Measurements from ENCODE around the gene NOL6. TPM values are rescaled to one million over a fixed set of nuclear protein-coding genes. Genes with fewer than 3 reads are reported as not detected.
"Not testable (repeated sequence)": the region's sequence is repeated elsewhere in the genome, so short reads cannot be mapped to it uniquely, and the experiment has no call there.

The NOL6 gene
- total RNA-seq, 3 donors from 2014 or later, result 18.8 to 20.2 (median 18.8) TPM

GRCh38 chr9:33455945-33456344 is 17.8 kb downstream of the NOL6 start:
- ATAC-seq (no peak), DNase-seq (no peak)
- intact Hi-C loops (cut with DNase I, micrococcal nuclease), result no loop called here
- no peak overlapping the region for H3K4me3 ChIP-seq
- H3K9me3 ChIP-seq, result no peaks in the 10 kb centered on the region
- H3K36me3 ChIP-seq (ENCODE audit: low read depth), result no peaks in the 10 kb centered on the region
- peaks cover 8% of the 10 kb centered on the region for H3K4me1 ChIP-seq (ENCODE audit: low read depth)
- TF ChIP-seq CTCF (IDR thresholded peaks at IDR 0.05), result no peak

- ATAC-seq; H3K4me1 ChIP-seq (ENCODE audit: low read depth); H3K4me3 ChIP-seq; H3K36me3 ChIP-seq (ENCODE audit: low read depth); intact Hi-C loops (cut with DNase I, micrococcal nuclease); DNase-seq; H3K9me3 ChIP-seq: not testable (repeated sequence)
These were observed 18.3 kb downstream of the NOL6 start for GRCh38 chr9:33455456-33455855.

GRCh38 chr9:33454661-33455026 is 19.1 kb downstream of the NOL6 start:
- H3K4me3 ChIP-seq; ATAC-seq; H3K36me3 ChIP-seq (ENCODE audit: low read depth); H3K9me3 ChIP-seq; intact Hi-C loops (cut with DNase I, micrococcal nuclease); H3K4me1 ChIP-seq (ENCODE audit: low read depth); DNase-seq: not testable (repeated sequence)

- no peaks in the 10 kb centered on the region for H3K9me3 ChIP-seq
- TF ChIP-seq CTCF (IDR thresholded peaks at IDR 0.05), result no peak
- H3K4me3 ChIP-seq, result no peak overlapping the region
- no peak for ATAC-seq
- peaks cover 8% of the 10 kb centered on the region for H3K4me1 ChIP-seq (ENCODE audit: low read depth)
- H3K36me3 ChIP-seq (ENCODE audit: low read depth), result no peaks in the 10 kb centered on the region
- intact Hi-C loops (cut with DNase I, micrococcal nuclease), result no loop called here
- DNase-seq, result no peak
These were observed 19.6 kb downstream of the NOL6 start for GRCh38 chr9:33453999-33454660.

- no peak for DNase-seq
These were observed 20.4 kb downstream of the NOL6 start for GRCh38 chr9:33453286-33453860.

GRCh38 chr9:33452828-33453271 is 20.9 kb downstream of the NOL6 start:
- Histone ChIP-seq H3K36me3 (ENCODE audit: low read depth) (no peaks in the 10 kb centered on the region), H3K4me1 (ENCODE audit: low read depth) (peaks cover 11% of the 10 kb centered on the region), H3K9me3 (no peaks in the 10 kb centered on the region), H3K4me3 (no peak overlapping the region)
- intact Hi-C loops (cut with DNase I, micrococcal nuclease), result no loop called here
- DNase-seq, result peak in 2 of 3 donors; percentile 56 to 59
- peak; percentile 76 for ATAC-seq
- TF ChIP-seq CTCF (IDR thresholded peaks at IDR 0.05), result peak; percentile 41

More at GRCh38 chr9:33453286-33453860, 20.4 kb downstream of the NOL6 start:
- Histone ChIP-seq H3K4me1 (ENCODE audit: low read depth) (peaks cover 8% of the 10 kb centered on the region), H3K36me3 (ENCODE audit: low read depth) (no peaks in the 10 kb centered on the region), H3K4me3 (no peak overlapping the region), H3K9me3 (no peaks in the 10 kb centered on the region)
- intact Hi-C loops (cut with DNase I, micrococcal nuclease), result no loop called here
- no peak for TF ChIP-seq CTCF (IDR thresholded peaks at IDR 0.05)
- no peak for ATAC-seq
